Activated CD4-positive, alpha-beta memory T cell treated with anti-CD3 and anti-CD28 coated beads, Interleukin-2, amount 10 ng/mL, durations not matched to agents 7 days and 5 days (primary cell): ENCODE data around the gene PPARGC1A. TPM values are rescaled to one million over a fixed set of nuclear protein-coding genes. Genes with fewer than 3 reads are reported as not detected.

Experiments
- CTCF ChIA-PET: fragments of 350-600 bp; sonication (Branson Sonifier 250); formaldehyde crosslinking; loops from one replicate; lab custom pipeline; 2021; ENCODE audit warnings: antibody characterized with exemption, inconsistent platforms; lab: Charles Lee
- POLR2A ChIA-PET: fragments of 350-600 bp; sonication (Branson Sonifier 250); formaldehyde crosslinking; loops from one replicate; lab custom pipeline; 2021; ENCODE audit warnings: antibody characterized with exemption; lab: Charles Lee
- DNase-seq: peaks from one replicate; pipeline ENCODE4 v3.0.0-alpha.2; 2020
- H3K27ac Mint-ChIP-seq: one replicate; pipeline ENCODE4 v1.8.0; 2021; ENCODE audit warnings: mild to moderate bottlenecking, mixed read lengths
- H3K27me3 Mint-ChIP-seq: one replicate; pipeline ENCODE4 v1.8.0; 2021; ENCODE audit warnings: mixed read lengths
- H3K36me3 Mint-ChIP-seq: one replicate; pipeline ENCODE4 v1.8.0; 2021; ENCODE audit warnings: low read depth, mixed read lengths
- H3K4me1 Mint-ChIP-seq: one replicate; pipeline ENCODE4 v1.8.0; 2021; ENCODE audit warnings: mixed read lengths
- H3K4me3 Mint-ChIP-seq: one replicate; pipeline ENCODE4 v1.8.0; 2021; ENCODE audit warnings: mild to moderate bottlenecking, mixed read lengths
- H3K9me3 Mint-ChIP-seq: one replicate; pipeline ENCODE4 v1.8.0; 2021; ENCODE audit warnings: mixed read lengths
- total RNA-seq, 2 experiments: library from RNA; stranded (reverse); gene quantifications; one replicate each; pipeline ENCODE4 v1.2.3, GENCODE V29; 2021

PPARGC1A gene
- total RNA-seq, 2 experiments from 2014 or later: not detected

DNA sequence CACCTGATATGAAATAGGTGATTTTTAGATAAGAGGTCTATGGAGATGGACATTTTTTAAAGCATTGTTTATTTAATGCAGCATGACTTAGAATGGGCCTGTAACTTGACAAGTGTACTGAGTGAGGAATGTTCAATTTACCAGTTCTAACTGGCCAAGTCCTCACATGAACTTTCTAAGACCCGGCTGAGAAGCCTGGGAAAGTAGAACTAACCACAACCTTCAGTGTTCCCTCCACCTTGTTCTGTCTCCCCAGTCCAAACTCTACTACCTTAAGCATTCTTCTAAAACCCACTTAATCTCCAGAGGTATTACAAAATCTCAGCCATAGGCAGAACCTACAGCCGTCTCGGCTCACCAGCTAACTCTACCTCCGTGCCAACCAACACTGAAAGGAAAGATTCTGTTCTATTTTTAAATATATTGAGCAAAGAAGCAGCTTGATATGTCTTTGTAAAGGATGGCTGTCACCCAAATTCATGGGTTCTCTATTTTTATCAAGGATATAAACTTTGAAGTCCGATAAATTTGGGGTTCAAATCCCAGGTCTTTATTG is 6.8 kb downstream of the PPARGC1A start:
- ChIA-PET CTCF (no interaction called here), POLR2A (no interaction called here)
- DNase-seq: no peak
- Mint-ChIP-seq H3K36me3 (no peaks in the 10 kb centered on the region), H3K9me3 (no peaks in the 10 kb centered on the region), H3K4me1 (no peaks in the 10 kb centered on the region), H3K4me3 (no peak overlapping the region), H3K27ac (no peak overlapping the region), H3K27me3 (no peaks in the 10 kb centered on the region)

DNA sequence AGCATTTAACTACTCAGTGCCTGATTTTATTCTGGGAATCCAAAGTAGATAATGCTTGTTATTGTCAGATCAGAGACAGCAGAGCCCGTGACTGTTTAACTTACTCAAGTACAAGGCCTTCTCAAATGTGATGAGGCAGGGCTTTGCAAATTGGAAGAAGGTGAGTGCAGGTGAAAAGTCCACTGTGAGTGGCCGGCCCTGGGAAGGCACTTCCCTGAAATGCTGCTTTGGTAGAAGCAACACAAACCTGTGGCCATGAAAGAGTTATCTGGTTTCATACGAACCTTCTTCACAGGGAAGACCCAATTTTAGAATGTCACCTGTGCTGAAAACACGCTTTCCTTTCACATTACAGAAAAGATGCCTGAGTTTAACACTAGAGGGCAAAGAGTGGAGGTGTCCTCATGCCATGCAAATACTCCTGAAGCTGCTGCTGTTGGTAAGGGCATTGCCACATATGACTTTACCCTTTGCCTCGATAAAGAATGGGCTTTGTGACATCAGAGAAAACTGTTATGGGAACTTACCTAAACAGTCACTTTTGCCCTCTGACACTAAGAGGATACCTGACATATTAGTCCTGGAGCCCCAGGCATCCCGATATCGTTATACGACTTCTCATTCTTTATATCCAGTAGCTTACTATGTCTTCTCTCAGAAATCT is 8.0 kb downstream of the PPARGC1A start:
- H3K27me3 Mint-ChIP-seq: no peaks in the 10 kb centered on the region
- CTCF ChIA-PET: no interaction called here
- POLR2A ChIA-PET: no interaction called here
- H3K36me3 Mint-ChIP-seq: no peaks in the 10 kb centered on the region
- no peak overlapping the region for H3K27ac Mint-ChIP-seq
- no peak for DNase-seq
- no peaks in the 10 kb centered on the region for H3K4me1 Mint-ChIP-seq
- H3K4me3 Mint-ChIP-seq: no peak overlapping the region
- no peaks in the 10 kb centered on the region for H3K9me3 Mint-ChIP-seq

DNA sequence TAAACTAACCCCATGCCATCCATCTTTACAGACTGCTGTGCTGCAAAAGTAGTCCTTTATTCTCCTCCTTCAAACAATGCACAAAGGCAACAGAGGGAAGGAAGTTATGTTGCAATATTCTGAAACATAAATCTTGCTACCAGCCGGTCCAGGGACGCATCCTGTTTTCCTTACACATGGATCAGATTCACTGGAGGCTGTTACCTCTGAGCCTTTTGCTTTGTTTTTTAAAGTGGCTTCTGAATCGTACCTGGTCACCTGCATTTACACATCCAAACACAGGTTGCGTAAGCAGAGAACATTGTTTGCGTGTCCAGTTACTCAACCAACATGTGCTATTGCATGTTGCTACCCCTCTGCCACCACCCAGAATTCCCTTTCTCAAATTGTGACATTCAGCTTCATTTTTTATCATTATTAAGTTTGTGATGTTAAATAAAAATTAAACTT is 8.8 kb downstream of the PPARGC1A start:
- Mint-ChIP-seq H3K4me1 (no peaks in the 10 kb centered on the region), H3K36me3 (no peaks in the 10 kb centered on the region), H3K27ac (no peak overlapping the region), H3K4me3 (no peak overlapping the region), H3K9me3 (no peaks in the 10 kb centered on the region), H3K27me3 (no peaks in the 10 kb centered on the region)
- no peak for DNase-seq
- ChIA-PET POLR2A (no interaction called here), CTCF (no interaction called here)

DNA sequence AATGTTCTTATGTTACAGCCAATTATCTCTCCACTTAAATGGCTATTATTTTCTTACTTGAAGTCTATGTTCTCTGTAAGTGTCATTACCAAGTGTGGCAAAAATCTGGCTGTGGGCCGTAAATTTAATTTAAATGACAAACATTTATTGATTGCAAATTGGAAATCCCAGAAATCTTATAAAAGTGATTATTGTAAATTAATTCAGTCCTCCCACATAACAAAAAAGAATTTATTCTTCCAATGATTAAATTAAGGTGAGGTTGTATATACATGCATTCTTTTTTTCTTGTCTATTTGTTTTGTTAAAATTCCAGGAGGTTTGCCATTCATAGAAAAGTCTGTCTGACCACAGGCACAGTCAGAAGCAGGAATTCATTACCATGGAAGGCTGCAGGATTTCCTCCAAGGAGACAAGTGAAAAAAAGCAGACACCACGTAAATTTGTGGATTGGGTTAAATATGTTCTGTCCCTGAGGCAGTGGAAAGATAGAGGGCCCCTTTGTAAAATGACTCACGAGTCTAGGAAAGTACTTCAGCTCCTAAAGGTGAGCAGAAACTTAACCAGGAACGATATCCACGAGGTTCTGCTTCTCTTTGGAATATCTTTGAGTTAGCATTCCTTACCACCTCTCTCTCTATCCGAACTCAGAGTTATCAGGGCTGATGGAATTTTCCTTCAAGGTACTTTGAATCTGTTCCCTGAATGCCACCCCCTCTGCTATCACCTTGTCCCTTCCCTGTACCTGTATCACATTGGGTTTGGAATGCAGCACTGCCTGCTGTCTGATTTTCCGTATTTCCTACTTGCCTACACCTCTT is 10.7 kb downstream of the PPARGC1A start:
- POLR2A ChIA-PET: no interaction called here
- Mint-ChIP-seq H3K9me3 (no peaks in the 10 kb centered on the region), H3K36me3 (no peaks in the 10 kb centered on the region), H3K27me3 (no peaks in the 10 kb centered on the region), H3K4me3 (no peak overlapping the region), H3K27ac (no peak overlapping the region), H3K4me1 (no peaks in the 10 kb centered on the region)
- DNase-seq: no peak
- CTCF ChIA-PET: no interaction called here

DNA sequence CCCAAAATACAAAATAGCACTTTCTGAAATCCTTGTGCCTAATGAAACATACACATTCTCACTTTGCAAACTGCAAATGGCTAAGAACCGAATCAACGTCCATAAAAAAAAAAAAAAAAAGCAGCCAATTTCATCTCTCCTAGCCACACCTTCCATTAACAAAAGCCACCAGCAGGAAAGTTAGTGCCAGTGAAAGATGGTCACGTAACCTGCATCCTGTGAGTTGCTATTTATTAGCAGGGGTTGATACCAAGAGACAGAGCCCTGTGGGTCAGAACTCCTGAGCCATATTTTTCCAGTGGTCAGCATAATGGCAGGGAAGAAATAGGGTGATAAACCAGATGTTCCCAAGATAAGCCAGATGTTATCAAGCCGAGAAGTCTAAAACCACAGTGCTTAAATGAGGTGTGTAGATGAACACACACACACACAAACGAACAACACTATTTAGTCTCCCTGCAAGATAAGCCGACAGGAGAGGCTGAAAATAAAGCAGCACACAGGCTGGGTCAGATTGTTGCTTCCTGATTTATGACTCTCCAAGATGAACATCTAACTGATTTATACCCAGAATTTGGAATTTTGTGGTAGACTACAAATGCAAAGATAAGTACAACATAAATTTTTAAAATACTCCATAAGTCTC is 11.5 kb downstream of the PPARGC1A start:
- no peaks in the 10 kb centered on the region for H3K9me3 Mint-ChIP-seq
- POLR2A ChIA-PET: no interaction called here
- no peaks in the 10 kb centered on the region for H3K27me3 Mint-ChIP-seq

DNA sequence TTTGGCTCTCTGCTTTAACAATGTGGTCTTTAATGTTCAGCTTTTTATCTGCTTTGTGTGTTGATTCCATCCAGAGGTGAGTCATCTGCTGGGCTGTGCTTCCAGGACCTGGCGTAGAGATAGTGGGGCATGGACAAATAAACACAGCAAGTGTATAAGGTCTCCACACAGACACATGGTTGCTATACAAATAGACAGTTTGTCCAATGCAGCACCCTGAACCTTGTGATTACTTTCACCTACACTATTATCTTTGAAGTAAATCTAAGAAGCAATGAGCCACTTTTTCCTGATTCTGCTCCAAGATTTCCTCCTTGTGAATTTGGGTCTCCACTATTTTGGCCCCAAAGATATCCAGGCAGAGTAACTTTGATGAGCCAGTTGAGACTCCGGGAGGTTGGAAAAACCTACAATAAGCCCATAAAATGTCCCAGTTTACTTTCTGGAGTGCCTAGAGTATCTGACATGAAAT is 12.1 kb downstream of the PPARGC1A start:
- Mint-ChIP-seq H3K36me3 (no peaks in the 10 kb centered on the region), H3K9me3 (no peaks in the 10 kb centered on the region), H3K4me1 (no peaks in the 10 kb centered on the region), H3K27me3 (no peaks in the 10 kb centered on the region), H3K4me3 (no peak overlapping the region), H3K27ac (no peak overlapping the region)
- ChIA-PET CTCF (no interaction called here), POLR2A (no interaction called here)
- DNase-seq: no peak

More for the DNA sequence above, 11.5 kb downstream of the PPARGC1A start:
- no peaks in the 10 kb centered on the region for H3K4me1 Mint-ChIP-seq
- H3K4me3 Mint-ChIP-seq: no peak overlapping the region
- no peak for DNase-seq
- H3K36me3 Mint-ChIP-seq: no peaks in the 10 kb centered on the region
- CTCF ChIA-PET: no interaction called here
- H3K27ac Mint-ChIP-seq: no peak overlapping the region

DNA sequence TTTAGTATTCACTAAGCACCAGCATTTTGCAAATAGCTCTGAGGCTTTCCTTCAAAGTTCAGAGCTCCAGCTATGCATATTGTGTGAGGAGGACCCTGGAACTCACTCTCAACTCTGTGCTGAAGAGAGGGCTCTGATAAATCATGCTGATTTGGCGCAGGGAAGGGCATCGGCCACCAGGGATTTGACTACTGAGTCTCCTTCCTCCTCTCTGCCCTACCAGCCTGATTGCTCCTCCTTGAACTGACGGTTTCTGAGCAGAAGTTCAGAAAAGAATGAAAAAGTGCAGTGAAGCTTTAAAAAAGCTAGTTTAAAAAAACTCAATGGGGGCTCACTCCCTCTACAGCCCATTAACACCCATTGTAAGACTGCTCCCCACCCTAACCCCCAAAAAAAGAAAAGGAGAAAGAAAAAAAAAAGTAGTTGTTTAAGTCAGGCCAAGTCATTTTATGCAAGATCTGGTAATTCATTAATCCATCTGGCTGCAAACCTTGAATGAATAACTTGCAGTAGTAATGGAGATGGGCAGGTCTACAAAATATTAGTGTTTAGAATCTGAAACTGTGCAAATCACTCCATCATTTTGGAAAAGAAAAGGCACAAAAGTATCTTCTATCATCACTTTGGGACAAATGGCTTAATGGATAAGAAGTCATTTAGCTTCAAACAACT is 13.3 kb downstream of the PPARGC1A start:
- CTCF ChIA-PET: no interaction called here
- Mint-ChIP-seq H3K27ac (no peak overlapping the region), H3K36me3 (no peaks in the 10 kb centered on the region), H3K9me3 (no peaks in the 10 kb centered on the region), H3K27me3 (no peaks in the 10 kb centered on the region), H3K4me1 (no peaks in the 10 kb centered on the region), H3K4me3 (no peak overlapping the region)
- DNase-seq: no peak
- POLR2A ChIA-PET: no interaction called here

DNA sequence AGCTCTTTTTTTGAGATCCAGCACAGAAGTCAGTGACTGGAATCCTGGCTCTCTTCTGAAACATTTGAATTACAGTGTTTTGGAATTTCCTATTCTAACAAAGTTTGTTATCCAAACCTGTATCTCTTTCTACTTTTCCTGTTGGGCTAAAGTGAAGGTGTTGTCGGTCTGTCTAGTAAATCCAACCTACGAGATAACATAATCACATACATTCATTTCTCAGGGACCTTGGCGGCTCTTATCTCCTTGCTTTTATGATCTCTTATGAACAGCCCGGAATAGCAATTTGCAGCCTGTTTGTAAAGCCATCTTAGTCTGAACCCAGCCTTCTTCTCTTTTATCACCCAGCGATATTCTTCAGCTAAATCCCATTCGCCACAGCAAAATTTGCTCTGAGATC is 14.5 kb downstream of the PPARGC1A start:
- no peak overlapping the region for H3K4me3 Mint-ChIP-seq
- no peak for DNase-seq
- H3K27ac Mint-ChIP-seq: no peak overlapping the region
- H3K9me3 Mint-ChIP-seq: no peaks in the 10 kb centered on the region
- ChIA-PET CTCF (no interaction called here), POLR2A (no interaction called here)
- no peaks in the 10 kb centered on the region for H3K4me1 Mint-ChIP-seq
- H3K27me3 Mint-ChIP-seq: no peaks in the 10 kb centered on the region
- H3K36me3 Mint-ChIP-seq: no peaks in the 10 kb centered on the region

DNA sequence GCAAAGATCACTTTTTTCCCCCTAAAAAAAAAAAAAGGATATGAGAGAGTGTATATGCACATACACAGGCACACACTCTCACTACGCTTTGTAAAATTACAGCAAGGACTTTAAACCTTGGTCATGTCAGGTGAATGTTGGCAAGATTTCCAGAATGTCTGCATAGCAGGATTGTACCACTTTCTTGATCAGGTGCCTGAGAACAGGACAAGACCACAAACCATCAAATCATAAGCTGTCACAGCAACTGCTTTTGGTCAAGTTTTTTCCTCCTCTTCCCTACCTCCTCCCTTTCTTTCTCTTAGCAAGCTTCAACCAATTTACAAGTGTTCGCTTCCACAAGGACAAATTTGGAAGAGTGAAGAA is 15.3 kb downstream of the PPARGC1A start:
- H3K36me3 Mint-ChIP-seq: no peaks in the 10 kb centered on the region
- H3K27me3 Mint-ChIP-seq: no peaks in the 10 kb centered on the region
- no peak overlapping the region for H3K4me3 Mint-ChIP-seq
- CTCF ChIA-PET: no interaction called here
- no peaks in the 10 kb centered on the region for H3K4me1 Mint-ChIP-seq
- H3K9me3 Mint-ChIP-seq: no peaks in the 10 kb centered on the region
- POLR2A ChIA-PET: no interaction called here
- H3K27ac Mint-ChIP-seq: no peak overlapping the region
- DNase-seq: no peak

DNA sequence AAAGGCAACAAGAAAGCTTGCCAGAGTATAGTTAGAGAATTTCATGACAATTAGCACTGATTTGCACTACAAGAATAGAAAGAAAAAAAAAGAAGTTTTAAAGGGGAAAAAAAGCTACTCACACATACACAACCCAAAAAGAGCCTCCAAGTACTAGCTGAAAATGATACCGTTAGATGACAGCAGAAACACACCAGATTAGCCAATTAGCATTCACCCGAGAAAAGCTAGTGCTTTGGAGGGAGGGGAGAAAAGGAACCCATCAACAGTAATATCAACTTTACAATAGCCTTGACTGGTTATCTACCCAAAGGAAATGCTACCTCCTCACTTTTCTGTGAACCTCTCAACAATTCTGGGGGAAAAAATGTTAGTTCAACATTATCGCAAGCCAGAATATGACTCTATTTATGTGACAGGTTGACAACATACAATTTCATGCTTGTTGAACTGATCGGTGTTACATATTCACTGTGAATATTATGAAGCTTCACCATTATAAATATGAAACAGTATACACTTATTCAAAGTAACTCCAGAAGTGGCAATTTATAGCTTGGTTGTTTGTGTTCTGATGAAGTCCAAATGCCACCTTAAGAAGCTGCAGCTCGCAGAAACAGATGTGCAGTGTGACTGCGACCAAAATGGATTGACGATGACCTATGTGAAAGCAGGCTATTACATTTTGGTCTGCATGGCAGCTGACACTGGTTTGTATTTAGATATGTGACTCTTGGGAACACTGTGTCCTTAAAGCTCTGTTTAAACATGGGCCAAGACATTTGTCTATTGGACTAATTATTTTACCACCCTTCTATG is 15.9 kb downstream of the PPARGC1A start:
- Mint-ChIP-seq H3K27ac (no peak overlapping the region), H3K4me3 (no peak overlapping the region), H3K4me1 (no peaks in the 10 kb centered on the region), H3K27me3 (no peaks in the 10 kb centered on the region), H3K9me3 (no peaks in the 10 kb centered on the region), H3K36me3 (no peaks in the 10 kb centered on the region)
- CTCF ChIA-PET: interaction anchor here (0.6 kb wide), 1 partner anchor 590 kb away, joined by 3 read pairs; no protein-coding TSS in a partner anchor
- DNase-seq: no peak
- POLR2A ChIA-PET: no interaction called here

DNA sequence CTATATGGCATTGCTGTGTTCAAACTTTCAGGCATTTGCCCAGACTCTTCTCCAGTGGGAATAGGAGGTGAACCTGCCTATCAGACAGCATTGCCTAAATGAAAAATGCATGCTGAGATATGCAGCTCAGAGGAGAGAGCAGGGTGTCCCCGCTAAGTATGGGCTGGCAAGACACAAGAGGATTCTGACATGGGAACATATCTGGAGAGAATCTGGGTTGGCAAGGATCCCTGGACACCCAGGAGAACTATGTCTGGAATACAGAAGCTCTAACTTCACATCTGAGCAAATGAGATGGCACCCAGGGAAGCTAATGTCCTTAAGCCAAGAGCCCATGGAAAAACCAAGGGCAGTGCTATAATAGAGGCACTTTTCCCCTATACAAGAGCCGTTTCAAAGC is 18.4 kb downstream of the PPARGC1A start:
- CTCF ChIA-PET: no interaction called here
- Mint-ChIP-seq H3K36me3 (no peaks in the 10 kb centered on the region), H3K4me1 (no peaks in the 10 kb centered on the region), H3K4me3 (no peak overlapping the region), H3K9me3 (no peaks in the 10 kb centered on the region), H3K27ac (no peak overlapping the region), H3K27me3 (no peaks in the 10 kb centered on the region)
- POLR2A ChIA-PET: no interaction called here
- no peak for DNase-seq

DNA sequence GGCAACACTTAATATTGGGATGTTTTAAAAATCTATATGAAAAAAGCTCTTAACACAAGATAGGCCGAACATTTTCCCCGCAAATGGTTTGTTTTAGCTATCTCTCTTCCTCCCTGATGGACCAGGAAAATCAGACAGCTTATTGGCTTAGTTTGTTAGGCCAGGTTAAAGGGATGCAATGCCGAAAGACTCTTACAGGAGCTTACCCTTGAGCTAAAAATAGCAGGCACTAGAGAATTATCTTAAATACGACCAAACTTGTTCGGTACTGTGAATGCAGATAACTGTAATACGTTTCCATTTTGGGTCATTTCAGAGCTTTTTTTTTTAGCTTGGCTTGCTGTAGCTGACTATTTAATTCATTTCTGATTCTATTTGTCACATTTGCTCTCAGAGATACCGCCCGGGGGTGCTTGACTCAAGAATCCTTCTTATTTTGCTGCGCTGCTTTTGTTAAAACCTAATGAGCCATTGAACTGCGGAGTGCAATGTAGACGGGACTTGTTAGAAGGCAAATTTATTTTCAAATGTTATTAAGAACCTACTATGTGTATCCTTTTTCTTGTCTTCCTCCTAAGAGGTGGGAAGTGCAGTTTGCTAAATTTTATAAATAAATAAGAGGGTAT is 23.3 kb downstream of the PPARGC1A start:
- Mint-ChIP-seq H3K27me3 (no peaks in the 10 kb centered on the region), H3K36me3 (no peaks in the 10 kb centered on the region), H3K27ac (no peak overlapping the region), H3K4me3 (no peak overlapping the region), H3K9me3 (no peaks in the 10 kb centered on the region), H3K4me1 (no peaks in the 10 kb centered on the region)
- DNase-seq: no peak
- ChIA-PET CTCF (interaction anchor here (0.6 kb wide), 1 partner anchor 23 kb away, joined by 3 read pairs; the partner anchor contains the start of gene PPARGC1A), POLR2A (no interaction called here)
